Renal cortical epithelial cell (primary cell): ENCODE measurements around the gene KCNJ18. TPM values are rescaled to one million over a fixed set of nuclear protein-coding genes. Genes with fewer than 3 reads are reported as not detected.
A peak's percentile ranks its signal among the peaks of the same experiment; 100 is the strongest.
"Not testable (repeated sequence)": the region's sequence is repeated elsewhere in the genome, so short reads cannot be mapped to it uniquely, and the experiment has no call there.

ENCODE experiments used
- DNase-seq: peaks from one replicate; pipeline ENCODE4 v3.0.0-alpha.2; 2011; ENCODE audit warnings: low read depth
- total RNA-seq: library from RNA; depleted of rRNA; stranded (reverse); fragments of >200 nt; gene quantifications from 2 replicates; pipeline ENCODE4 v1.2.3, GENCODE V29; 2014

KCNJ18 gene
- total RNA-seq, 1 donor from 2014 or later, result not detected

DNA sequence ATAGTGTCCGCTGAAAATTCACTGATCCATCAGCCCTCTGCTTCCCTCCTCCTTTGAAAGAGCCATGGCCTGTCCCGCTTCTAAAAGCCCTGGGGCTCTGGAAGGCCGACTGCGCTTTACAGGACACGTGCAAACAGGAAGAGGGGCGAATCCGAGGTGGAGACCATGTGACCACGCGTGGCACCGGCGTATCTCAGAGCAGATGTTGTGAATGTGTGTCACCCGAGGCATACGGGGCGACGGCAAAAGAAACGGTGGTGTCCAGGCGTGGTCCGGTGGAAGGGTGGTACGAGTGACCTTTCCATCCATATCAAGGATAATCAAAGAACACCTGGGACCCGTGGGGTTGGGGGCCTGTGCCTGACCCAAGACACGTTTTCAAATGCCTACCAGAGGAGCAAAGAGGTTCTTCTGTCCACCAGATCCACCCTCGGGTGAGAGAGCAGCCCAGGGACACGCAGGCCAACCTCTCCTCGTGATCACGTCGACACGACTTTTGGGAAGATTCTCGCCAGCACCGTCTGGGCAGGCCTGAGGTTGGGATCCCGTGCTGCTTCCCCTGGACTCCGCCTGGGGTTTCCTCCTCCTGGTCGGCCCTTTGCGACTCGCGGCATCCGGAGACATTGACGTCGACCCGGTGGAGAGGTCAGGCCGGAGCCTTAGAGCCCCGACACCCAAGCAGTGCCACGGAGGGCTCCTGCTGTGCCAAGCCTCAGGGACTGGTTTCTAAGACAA lies 7.1 kb upstream of the KCNJ18 start:
- not testable (repeated sequence) for DNase-seq

GRCh38 chr17:21686165-21687015 lies 5.9 kb upstream of the KCNJ18 start:
- no peak for DNase-seq

GRCh38 chr17:21687136-21687953 lies 5.0 kb upstream of the KCNJ18 start:
- no peak for DNase-seq

DNA sequence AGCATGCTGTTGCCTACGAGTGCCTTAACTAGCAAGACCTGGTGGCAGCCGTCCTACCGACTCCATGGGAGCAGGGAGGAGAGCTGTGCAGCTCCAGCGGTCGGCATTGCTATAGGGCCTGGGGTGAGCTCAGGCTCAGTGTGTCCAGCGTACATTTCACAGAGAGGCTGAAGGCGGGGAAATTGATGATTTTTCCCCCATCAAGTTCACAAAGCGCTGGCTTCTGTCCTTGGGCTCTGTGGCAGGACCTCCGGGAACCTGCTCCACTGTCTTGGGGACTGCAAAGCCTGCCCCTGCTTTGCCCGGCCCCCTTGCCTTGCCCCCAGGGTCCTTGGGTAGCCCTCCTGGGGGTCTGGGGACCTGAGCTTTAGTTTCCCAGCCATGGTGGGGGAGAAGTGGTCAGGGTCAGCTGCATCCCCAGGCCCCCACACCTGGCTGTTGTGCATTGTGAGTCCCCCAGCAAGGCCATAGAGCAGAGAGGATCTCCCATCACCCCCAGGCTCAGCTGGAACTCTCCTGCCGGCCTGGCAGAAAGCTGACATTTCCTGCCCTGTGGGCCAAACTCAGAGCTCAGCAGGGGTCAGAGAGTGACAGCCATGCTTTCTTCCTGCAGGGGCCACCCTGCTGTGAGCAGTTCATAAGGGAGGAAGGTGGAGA lies 3.9 kb upstream of the KCNJ18 start:
- DNase-seq, result no peak

DNA sequence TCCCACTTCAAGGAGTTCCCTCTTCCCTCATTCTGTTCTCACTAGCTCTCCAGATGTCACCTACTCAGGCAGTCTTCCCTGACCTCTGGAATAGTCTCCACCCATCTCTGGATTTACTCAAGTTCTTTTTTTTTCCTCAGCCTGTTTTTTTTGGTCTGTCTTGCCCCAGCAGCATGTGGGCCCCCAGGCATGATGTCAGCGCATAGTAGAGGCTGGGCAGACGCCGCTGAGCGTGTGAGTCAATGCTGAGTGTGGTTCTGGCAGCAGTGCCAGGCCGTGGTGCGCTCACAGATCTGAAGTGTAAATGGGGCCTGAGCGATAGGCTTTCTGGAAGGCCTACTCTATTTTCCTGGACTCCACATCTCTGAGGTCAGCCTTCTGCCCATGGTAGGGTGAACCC lies 2.7 kb upstream of the KCNJ18 start:
- peak; percentile 45 for DNase-seq

DNA sequence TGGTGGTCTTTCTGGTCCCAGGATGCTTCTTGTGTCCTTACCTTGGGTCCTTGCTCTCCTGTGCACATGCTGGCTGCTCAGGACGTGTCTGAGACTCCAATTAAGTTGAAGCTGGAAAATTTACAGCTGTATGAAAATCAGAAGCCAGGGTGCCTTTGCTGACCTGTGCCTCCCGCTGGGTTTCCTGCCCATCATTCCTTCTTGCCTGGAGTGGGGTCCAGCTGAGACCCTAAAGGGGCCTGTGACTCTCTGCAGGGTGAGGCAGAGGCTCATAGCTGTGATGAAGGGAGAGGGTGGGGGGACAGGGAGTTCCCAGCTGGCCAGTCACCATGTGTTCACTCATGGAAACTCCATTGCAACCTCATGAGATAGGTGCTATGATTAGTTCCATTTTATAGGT lies 1.5 kb upstream of the KCNJ18 start:
- not testable (repeated sequence) for DNase-seq

GRCh38 chr17:21691481-21691880 lies 842 bp upstream of the KCNJ18 start:
- not testable (repeated sequence) for DNase-seq

- not testable (repeated sequence) for DNase-seq
Observed at GRCh38 chr17:21692704-21693065, 362 bp downstream of the KCNJ18 start.

- DNase-seq, result not testable (repeated sequence)
Observed at GRCh38 chr17:21693391-21693796, 1.1 kb downstream of the KCNJ18 start.

GRCh38 chr17:21693937-21694336 lies 1.6 kb downstream of the KCNJ18 start:
- DNase-seq, result not testable (repeated sequence)

DNA sequence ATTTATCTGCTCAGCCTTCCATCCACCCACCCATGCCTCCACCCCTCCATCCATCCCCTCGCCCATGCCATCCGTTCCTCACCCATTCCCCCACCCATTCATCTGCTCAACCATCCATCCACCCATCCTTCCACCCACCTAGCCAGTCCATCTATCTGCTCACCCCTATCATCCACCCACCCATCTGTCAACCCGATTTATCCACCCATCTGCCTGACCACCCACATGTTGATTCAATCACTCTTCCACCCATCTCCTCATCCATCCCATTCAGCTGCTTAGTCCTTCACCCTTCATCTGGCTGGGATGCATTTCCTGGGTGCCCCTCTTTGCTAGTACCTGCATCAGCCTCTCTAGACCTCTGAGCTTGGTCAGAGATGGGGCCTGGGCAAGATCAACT lies 3.9 kb downstream of the KCNJ18 start:
- not testable (repeated sequence) for DNase-seq

DNA sequence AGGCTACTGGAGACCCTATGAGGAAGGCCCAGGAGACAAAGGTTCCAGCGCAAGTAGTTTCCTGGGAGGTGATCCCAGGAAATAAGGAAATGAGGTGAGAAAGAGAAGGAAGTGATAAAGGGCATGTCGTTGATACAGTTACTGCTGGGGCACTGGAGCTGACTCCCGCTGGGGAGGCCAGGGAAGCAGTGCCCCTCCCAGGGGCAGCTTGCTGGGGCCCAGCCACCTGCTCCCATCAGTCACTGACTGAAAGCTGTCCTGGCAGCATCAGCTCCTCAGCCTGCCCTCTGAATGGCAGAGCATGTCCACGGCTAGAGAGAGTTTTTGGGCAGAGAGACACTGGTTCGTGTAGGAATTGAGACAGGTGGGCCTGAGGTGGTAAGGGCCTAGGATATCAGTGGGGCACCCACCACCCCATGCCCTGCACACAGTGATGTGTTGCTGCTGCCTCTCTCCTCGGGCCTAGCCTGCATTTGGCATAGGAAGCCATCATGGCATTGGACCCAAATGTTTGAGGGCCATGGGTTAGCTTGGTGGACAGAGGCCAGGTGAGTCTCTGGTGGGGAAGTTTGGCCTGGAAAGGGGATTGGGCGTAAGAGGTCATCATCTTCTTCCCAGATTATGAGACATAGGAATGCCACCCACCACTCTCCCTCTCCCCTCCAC lies 4.7 kb downstream of the KCNJ18 start:
- not testable (repeated sequence) for DNase-seq

GRCh38 chr17:21697508-21697860 lies 5.2 kb downstream of the KCNJ18 start:
- not testable (repeated sequence) for DNase-seq

DNA sequence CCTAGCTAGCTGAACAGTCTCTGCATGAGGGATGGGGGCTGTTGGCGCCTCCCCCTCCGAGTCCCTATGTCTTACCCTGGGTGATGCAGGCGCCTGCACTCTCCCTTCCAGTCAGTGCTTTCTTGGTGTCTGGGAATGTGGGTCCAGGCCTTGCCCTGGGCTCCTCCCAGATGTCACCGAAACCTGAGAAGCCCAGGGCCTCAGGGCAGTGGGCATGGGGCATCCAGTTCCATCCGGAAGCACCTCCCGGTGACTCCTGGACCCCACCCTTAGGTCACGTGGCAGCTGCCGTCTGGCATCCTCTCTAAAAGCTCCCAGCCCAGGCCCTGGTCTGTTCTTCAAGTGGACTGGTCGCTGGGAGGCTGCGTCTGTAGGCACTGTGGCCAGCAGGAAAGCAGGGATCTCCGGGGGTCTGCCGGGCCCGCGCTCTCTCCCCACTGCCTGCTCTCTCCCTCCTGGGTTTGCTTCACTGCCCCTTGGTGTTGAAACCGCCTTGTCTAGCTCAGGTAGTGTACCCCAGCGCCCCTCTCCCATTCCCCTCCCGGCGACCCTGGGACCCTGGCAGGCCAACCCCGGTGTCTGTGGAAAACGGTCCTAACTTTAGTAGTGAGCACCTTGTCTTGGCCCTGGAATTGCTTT lies 6.2 kb downstream of the KCNJ18 start:
- not testable (repeated sequence) for DNase-seq

GRCh38 chr17:21699124-21699523 lies 6.8 kb downstream of the KCNJ18 start:
- DNase-seq, result not testable (repeated sequence)

- DNase-seq, result not testable (repeated sequence)
Observed at GRCh38 chr17:21699573-21700236, 7.4 kb downstream of the KCNJ18 start.

DNA sequence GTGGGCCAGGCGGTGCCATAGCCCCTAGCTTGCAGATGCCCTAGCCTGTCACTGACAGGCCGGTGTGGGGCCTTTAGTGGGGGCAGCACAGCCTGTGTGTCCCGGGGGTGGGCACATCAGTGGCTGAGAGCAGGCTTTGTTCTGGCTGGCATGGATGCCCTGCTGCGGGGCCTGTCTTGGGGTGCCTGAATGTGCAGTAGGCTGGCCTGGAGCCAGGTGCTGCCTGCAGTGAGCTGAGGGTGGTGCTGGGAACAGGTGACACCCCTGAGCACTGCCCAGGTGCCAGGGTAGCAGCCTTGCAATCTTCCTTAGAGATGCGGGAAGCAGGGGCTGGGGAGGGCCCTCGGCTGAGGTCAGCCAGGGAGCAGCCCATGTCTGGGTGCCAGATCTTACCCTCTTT lies 8.8 kb downstream of the KCNJ18 start:
- DNase-seq, result not testable (repeated sequence)

GRCh38 chr17:21702029-21702428 lies 9.7 kb downstream of the KCNJ18 start:
- not testable (repeated sequence) for DNase-seq

GRCh38 chr17:21702521-21702920 lies 10.2 kb downstream of the KCNJ18 start:
- not testable (repeated sequence) for DNase-seq
